Measurements from ENCODE around the gene SLC25A39.

- no peak for TF ChIP-seq POLR2A (IDR thresholded peaks at IDR 0.05)
- no peak for TF ChIP-seq CTCF (IDR thresholded peaks at IDR 0.05)
Observed at GRCh38 chr17:44360826-44361225, 36.2 kb upstream of the SLC25A39 start.
